ENCODE data around the gene OPCML. TPM values are rescaled to one million over a fixed set of nuclear protein-coding genes. Genes with fewer than 3 reads are reported as not detected.

OPCML gene
- total RNA-seq, 1 experiment from 2014 or later, result 0.13 TPM

DNA sequence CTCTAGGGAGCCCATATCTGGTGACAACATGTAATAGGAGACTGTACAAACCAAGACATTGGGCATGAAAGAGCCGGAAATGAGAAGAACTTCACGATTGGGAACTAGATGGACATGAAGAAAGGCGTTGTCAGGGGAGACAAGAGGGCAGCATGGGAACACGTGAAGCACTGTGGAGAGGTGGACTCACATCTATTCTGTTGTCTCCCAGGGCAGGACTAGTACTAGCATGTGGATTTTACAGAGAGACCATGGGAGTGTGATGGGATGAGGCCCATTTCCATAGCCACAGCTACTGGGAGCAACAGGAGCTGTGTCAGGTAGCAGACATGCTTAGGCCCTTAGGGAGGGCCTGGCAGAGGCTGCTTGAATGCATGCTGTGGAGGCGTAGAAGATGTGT is 333.9 kb downstream of the OPCML start:
- Histone ChIP-seq H3K4me3 (ENCODE audit: low read depth, low read length, poor library complexity, severe bottlenecking) (no peak overlapping the region), H3K4me1 (ENCODE audit: insufficient read depth, low read length, poor library complexity, severe bottlenecking) (no peaks in the 10 kb centered on the region), H3K27me3 (replicated peaks; ENCODE audit: insufficient read depth, low read depth, low read length, poor library complexity) (peaks cover 3% of the 10 kb centered on the region), H3K9me3 (ENCODE audit: low read depth, low read length, poor library complexity, severe bottlenecking) (peaks cover 4% of the 10 kb centered on the region), H3K27ac (ENCODE audit: low read depth, low read length, poor library complexity, severe bottlenecking) (no peak overlapping the region), H3K36me3 (ENCODE audit: insufficient read depth, low read length, poor library complexity, severe bottlenecking) (no peaks in the 10 kb centered on the region)
- intact Hi-C loops (cut with micrococcal nuclease; ENCODE audit: unreplicated experiment), result no loop called here
- BruUV-seq (replicated peaks), result no TSS peak
- POLR2A ChIA-PET (ENCODE audit: low non-redundant PET), result no interaction called here
- DNase-seq (ENCODE audit: low spot score), result no peak
- TF ChIP-seq, protein P1, sequence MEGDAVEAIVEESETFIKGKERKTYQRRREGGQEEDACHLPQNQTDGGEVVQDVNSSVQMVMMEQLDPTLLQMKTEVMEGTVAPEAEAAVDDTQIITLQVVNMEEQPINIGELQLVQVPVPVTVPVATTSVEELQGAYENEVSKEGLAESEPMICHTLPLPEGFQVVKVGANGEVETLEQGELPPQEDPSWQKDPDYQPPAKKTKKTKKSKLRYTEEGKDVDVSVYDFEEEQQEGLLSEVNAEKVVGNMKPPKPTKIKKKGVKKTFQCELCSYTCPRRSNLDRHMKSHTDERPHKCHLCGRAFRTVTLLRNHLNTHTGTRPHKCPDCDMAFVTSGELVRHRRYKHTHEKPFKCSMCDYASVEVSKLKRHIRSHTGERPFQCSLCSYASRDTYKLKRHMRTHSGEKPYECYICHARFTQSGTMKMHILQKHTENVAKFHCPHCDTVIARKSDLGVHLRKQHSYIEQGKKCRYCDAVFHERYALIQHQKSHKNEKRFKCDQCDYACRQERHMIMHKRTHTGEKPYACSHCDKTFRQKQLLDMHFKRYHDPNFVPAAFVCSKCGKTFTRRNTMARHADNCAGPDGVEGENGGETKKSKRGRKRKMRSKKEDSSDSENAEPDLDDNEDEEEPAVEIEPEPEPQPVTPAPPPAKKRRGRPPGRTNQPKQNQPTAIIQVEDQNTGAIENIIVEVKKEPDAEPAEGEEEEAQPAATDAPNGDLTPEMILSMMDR (conservative IDR thresholded peaks at IDR 0.05; ENCODE audit: low read depth, low read length), result no peak
- no peak for TF ChIP-seq EZH2 (IDR thresholded peaks at IDR 0.05; ENCODE audit: borderline replicate concordance, low read depth, low read length, poor library complexity, severe bottlenecking)
- CTCF ChIA-PET, result no interaction called here

GRCh38 chr11:133197425-133197824 is 334.9 kb downstream of the OPCML start:
- CTCF ChIA-PET, result no interaction called here

GRCh38 chr11:133191931-133192330 is 340.4 kb downstream of the OPCML start:
- no peak overlapping the region for H3K4me3 ChIP-seq (ENCODE audit: low read depth, low read length, poor library complexity, severe bottlenecking)
- TF ChIP-seq, protein P1 (conservative IDR thresholded peaks at IDR 0.05; ENCODE audit: low read depth, low read length), result no peak
- TF ChIP-seq EZH2 (IDR thresholded peaks at IDR 0.05; ENCODE audit: borderline replicate concordance, low read depth, low read length, poor library complexity, severe bottlenecking), result no peak
- DNase-seq (ENCODE audit: low spot score), result no peak
- intact Hi-C loops (cut with micrococcal nuclease; ENCODE audit: unreplicated experiment), result no loop called here
- CTCF ChIA-PET, result no interaction called here
- H3K4me1 ChIP-seq (ENCODE audit: insufficient read depth, low read length, poor library complexity, severe bottlenecking), result no peaks in the 10 kb centered on the region
- POLR2A ChIA-PET (ENCODE audit: low non-redundant PET), result no interaction called here
- peaks cover 8% of the 10 kb centered on the region for H3K27me3 ChIP-seq (replicated peaks; ENCODE audit: insufficient read depth, low read depth, low read length, poor library complexity)
- no TSS peak for BruUV-seq (replicated peaks)
- H3K36me3 ChIP-seq (ENCODE audit: insufficient read depth, low read length, poor library complexity, severe bottlenecking), result no peaks in the 10 kb centered on the region
- H3K9me3 ChIP-seq (ENCODE audit: low read depth, low read length, poor library complexity, severe bottlenecking), result peaks cover 3% of the 10 kb centered on the region
- no peak overlapping the region for H3K27ac ChIP-seq (ENCODE audit: low read depth, low read length, poor library complexity, severe bottlenecking)

More at GRCh38 chr11:133197425-133197824, 334.9 kb downstream of the OPCML start:
- DNase-seq (ENCODE audit: low spot score), result no peak
- TF ChIP-seq, protein P1 (conservative IDR thresholded peaks at IDR 0.05; ENCODE audit: low read depth, low read length), result no peak
- no peak for TF ChIP-seq EZH2 (IDR thresholded peaks at IDR 0.05; ENCODE audit: borderline replicate concordance, low read depth, low read length, poor library complexity, severe bottlenecking)
- BruUV-seq (replicated peaks), result no TSS peak
- Histone ChIP-seq H3K9me3 (ENCODE audit: low read depth, low read length, poor library complexity, severe bottlenecking) (peaks cover 4% of the 10 kb centered on the region), H3K27me3 (replicated peaks; ENCODE audit: insufficient read depth, low read depth, low read length, poor library complexity) (peaks cover 8% of the 10 kb centered on the region), H3K4me1 (ENCODE audit: insufficient read depth, low read length, poor library complexity, severe bottlenecking) (no peaks in the 10 kb centered on the region), H3K27ac (ENCODE audit: low read depth, low read length, poor library complexity, severe bottlenecking) (no peak overlapping the region), H3K4me3 (ENCODE audit: low read depth, low read length, poor library complexity, severe bottlenecking) (no peak overlapping the region), H3K36me3 (ENCODE audit: insufficient read depth, low read length, poor library complexity, severe bottlenecking) (no peaks in the 10 kb centered on the region)
- intact Hi-C loops (cut with micrococcal nuclease; ENCODE audit: unreplicated experiment), result no loop called here
- POLR2A ChIA-PET (ENCODE audit: low non-redundant PET), result no interaction called here

Measured in A673 (cell line).